HG02588 (cell line): ENCODE results near the gene TBL1X.
A peak's percentile ranks its signal among the peaks of the same experiment; 100 is the strongest.

Source experiments
- ATAC-seq: cut with Tn5 transposase; IDR thresholded peaks from one replicate; pipeline ENCODE4 v1.9.1; 2021; ENCODE audit warnings: mild to moderate bottlenecking, moderate library complexity; ENCODE audit not compliant: unreplicated experiment

The TBL1X gene

GRCh38 chrX:9658409-9658808, 193.6 kb downstream of the TBL1X start:
- no peak for ATAC-seq

GRCh38 chrX:9659571-9660195, 194.8 kb downstream of the TBL1X start:
- no peak for ATAC-seq

GRCh38 chrX:9662148-9662547, 197.3 kb downstream of the TBL1X start:
- no peak for ATAC-seq

GRCh38 chrX:9663216-9663615, 198.4 kb downstream of the TBL1X start:
- ATAC-seq: no peak

- no peak for ATAC-seq
These were observed 199.4 kb downstream of the TBL1X start for GRCh38 chrX:9664224-9664623.

GRCh38 chrX:9665113-9665512, 200.3 kb downstream of the TBL1X start:
- no peak for ATAC-seq

GRCh38 chrX:9668537-9668936, 203.7 kb downstream of the TBL1X start:
- no peak for ATAC-seq

GRCh38 chrX:9670136-9670814, 205.4 kb downstream of the TBL1X start:
- ATAC-seq: no peak

- peak; percentile 59 for ATAC-seq
These were observed 207.1 kb downstream of the TBL1X start for GRCh38 chrX:9671998-9672397.

- ATAC-seq: no peak
These were observed 211.4 kb downstream of the TBL1X start for GRCh38 chrX:9676306-9676705.

GRCh38 chrX:9676738-9677097, 211.9 kb downstream of the TBL1X start:
- ATAC-seq: no peak

GRCh38 chrX:9677098-9677739, 212.4 kb downstream of the TBL1X start:
- peak; percentile 98 for ATAC-seq

GRCh38 chrX:9678215-9678965, 213.5 kb downstream of the TBL1X start:
- ATAC-seq: no peak

GRCh38 chrX:9681011-9681410, 216.2 kb downstream of the TBL1X start:
- no peak for ATAC-seq

- no peak for ATAC-seq
These were observed 216.6 kb downstream of the TBL1X start for GRCh38 chrX:9681422-9681821.

GRCh38 chrX:9682456-9682855, 217.6 kb downstream of the TBL1X start:
- ATAC-seq: no peak

- ATAC-seq: no peak
These were observed 218.0 kb downstream of the TBL1X start for GRCh38 chrX:9682861-9683260.

- ATAC-seq: no peak
These were observed 218.5 kb downstream of the TBL1X start for GRCh38 chrX:9683350-9683749.

GRCh38 chrX:9687899-9688298, 223.0 kb downstream of the TBL1X start:
- ATAC-seq: no peak

- ATAC-seq: no peak
These were observed 224.0 kb downstream of the TBL1X start for GRCh38 chrX:9688833-9689232.

- no peak for ATAC-seq
These were observed 225.2 kb downstream of the TBL1X start for GRCh38 chrX:9690046-9690445.
